Left forelimb (tissue), 1 donor: ENCODE data around the gene POLE2.
A peak's percentile ranks its signal among the peaks of the same experiment; 100 is the strongest.
"Not testable (repeated sequence)": the region's sequence is repeated elsewhere in the genome, so short reads cannot be mapped to it uniquely, and the experiment has no call there.

Source experiments
- DNase-seq: peaks from one replicate; pipeline ENCODE4 v3.0.0-alpha.2; 2018; ENCODE audit warnings: low spot score

POLE2 gene

GRCh38 chr14:49659526-49660455 lies 28.2 kb downstream of the POLE2 start:
- no peak for DNase-seq

GRCh38 chr14:49657500-49657899 lies 30.5 kb downstream of the POLE2 start:
- not testable (repeated sequence) for DNase-seq

- DNase-seq = no peak
Measured at GRCh38 chr14:49654511-49654910, 33.5 kb downstream of the POLE2 start.

GRCh38 chr14:49653508-49653907 lies 34.5 kb downstream of the POLE2 start:
- DNase-seq = no peak

- DNase-seq = no peak
Measured at GRCh38 chr14:49642163-49642562, 45.9 kb downstream of the POLE2 start.

GRCh38 chr14:49641697-49642129 lies 46.3 kb downstream of the POLE2 start:
- no peak for DNase-seq

- no peak for DNase-seq
Measured at GRCh38 chr14:49640540-49641417, 47.2 kb downstream of the POLE2 start.

GRCh38 chr14:49637534-49638078 lies 50.4 kb downstream of the POLE2 start:
- DNase-seq = no peak

- DNase-seq = no peak
Measured at GRCh38 chr14:49636866-49637265, 51.1 kb downstream of the POLE2 start.

GRCh38 chr14:49634547-49635334 lies 53.3 kb downstream of the POLE2 start, which contains the start of gene DNAAF2:
Gene DNAAF2 (minus strand): TSS chr14:49635244. CDS start chr14:49635149, 95 bp downstream.
- peak; percentile 81 for DNase-seq

- peak; percentile 97 for DNase-seq
Measured at GRCh38 chr14:49633640-49634546, 54.1 kb downstream of the POLE2 start.

- no peak for DNase-seq
Measured at GRCh38 chr14:49623941-49624839, 63.8 kb downstream of the POLE2 start.

GRCh38 chr14:49623387-49623786 lies 64.6 kb downstream of the POLE2 start:
- DNase-seq = no peak

GRCh38 chr14:49622022-49622607 lies 65.9 kb downstream of the POLE2 start:
- DNase-seq = no peak

- peak; percentile 84 for DNase-seq
Measured at GRCh38 chr14:49621114-49621881, 66.7 kb downstream of the POLE2 start.

- DNase-seq = peak; percentile 98
Measured at GRCh38 chr14:49620182-49621113, 67.6 kb downstream of the POLE2 start, which contains the start of the genes MGAT2 and RPL36AL. Gene MGAT2 (plus strand): TSS chr14:49620799. CDS start chr14:49621269, 470 bp downstream. Gene RPL36AL (minus strand): TSS chr14:49620626. CDS start chr14:49619104, 1,522 bp downstream.

GRCh38 chr14:49619730-49620129 lies 68.3 kb downstream of the POLE2 start:
- DNase-seq = no peak
